GM21515 (cell line): ENCODE results near the gene ANKRD12.

Experiments
- ATAC-seq: cut with Tn5 transposase; IDR thresholded peaks from one replicate; pipeline ENCODE4 v1.9.1; 2021; ENCODE audit not compliant: unreplicated experiment

Gene ANKRD12

GRCh38 chr18:9181275-9181674 is 44.7 kb downstream of the ANKRD12 start:
- ATAC-seq, result no peak

DNA sequence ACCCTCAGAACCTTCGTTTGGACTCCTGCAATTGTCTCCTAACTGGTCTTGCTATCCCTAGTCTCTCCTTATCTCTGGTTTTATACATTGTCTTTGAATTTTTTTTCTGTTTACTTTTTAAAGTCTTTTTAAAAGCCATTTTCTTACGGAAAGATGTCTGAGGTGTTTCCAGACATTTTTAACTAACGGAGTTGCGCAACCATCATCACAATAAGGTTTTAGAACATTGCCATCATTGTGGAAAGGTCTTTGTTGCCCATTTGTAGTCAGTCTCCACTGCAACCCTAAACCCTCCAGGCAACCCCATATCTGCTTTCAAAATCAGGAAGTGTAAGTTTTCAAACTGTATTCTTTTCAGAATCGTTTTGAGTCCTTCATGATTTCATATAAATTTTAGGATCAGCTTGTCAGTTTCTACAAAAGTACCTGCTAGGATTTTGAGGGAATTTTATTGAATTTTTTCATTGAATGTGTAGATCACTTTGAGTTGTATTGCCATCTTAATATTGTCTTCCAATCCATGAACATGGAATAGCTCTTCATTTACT is 46.3 kb downstream of the ANKRD12 start:
- no peak for ATAC-seq

DNA sequence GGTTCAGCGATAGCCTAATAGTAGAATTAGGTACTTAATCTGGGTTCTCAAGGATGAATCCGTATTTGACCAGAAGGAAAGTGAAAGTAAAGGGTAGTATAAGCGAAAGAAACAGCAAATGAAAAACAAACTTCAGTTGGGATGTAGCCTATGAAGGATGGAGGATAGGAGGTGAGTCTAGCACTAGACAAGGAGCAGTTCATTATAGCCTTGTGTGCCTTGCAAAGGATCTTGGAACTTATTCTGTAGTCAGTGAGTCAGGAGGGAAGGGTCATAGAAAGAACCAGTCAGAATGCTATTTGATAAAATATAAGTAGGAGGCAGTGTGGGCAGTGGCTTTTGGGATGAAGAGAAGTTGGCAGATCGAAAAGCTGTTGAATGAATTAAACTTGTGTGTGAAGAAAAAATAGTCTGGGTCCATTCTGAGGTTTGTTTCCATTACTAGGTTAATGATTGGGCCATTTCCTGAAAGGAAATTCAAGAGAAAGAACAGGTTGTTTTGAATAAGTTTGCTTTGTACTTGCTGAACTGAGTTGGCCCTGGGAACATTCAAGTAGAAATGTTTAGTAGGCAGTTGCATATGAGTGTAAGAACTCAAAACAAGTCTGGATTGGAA is 48.5 kb downstream of the ANKRD12 start:
- no peak for ATAC-seq

DNA sequence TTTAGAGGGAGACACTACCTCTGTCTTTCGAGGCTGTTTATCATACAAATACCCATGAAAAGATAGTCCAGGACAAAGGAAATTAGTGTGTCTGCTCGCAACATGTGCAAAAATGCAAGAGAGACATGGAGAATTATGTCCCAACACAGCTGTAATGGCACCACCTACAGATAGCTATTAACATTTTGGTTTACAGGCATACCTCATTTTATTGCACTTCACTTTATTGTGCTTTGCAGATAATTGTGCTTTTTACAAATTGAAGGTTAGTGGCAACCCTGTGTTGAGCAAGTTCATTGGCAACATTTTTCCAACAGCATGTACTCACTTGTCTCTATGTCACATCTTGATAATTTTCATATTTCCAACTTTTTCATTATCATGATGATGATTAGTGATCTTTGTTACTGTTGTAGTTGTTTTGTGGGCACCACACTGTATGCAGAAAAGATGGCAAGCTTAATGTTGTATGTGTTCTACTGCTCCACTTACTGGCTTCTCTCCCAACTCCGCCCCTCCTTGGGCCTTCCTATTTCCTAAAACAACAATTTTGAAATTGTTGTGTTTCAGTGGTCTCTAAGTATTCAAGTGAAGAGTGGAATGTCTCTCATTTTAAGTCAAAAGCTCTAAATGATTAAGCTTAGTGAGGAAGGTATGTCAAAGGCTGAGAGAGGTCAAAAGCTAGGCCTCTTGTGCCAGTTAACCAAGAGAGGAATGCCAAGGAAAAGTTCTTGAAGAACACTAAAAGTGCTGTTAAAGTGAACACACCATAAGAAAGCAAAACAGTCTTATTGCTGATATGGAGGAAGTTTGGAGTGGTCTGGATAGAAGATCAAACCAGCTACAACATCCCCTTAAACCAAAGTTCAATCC is 52.0 kb downstream of the ANKRD12 start:
- ATAC-seq, result no peak

GRCh38 chr18:9189491-9189890 is 52.9 kb downstream of the ANKRD12 start:
- ATAC-seq, result no peak

DNA sequence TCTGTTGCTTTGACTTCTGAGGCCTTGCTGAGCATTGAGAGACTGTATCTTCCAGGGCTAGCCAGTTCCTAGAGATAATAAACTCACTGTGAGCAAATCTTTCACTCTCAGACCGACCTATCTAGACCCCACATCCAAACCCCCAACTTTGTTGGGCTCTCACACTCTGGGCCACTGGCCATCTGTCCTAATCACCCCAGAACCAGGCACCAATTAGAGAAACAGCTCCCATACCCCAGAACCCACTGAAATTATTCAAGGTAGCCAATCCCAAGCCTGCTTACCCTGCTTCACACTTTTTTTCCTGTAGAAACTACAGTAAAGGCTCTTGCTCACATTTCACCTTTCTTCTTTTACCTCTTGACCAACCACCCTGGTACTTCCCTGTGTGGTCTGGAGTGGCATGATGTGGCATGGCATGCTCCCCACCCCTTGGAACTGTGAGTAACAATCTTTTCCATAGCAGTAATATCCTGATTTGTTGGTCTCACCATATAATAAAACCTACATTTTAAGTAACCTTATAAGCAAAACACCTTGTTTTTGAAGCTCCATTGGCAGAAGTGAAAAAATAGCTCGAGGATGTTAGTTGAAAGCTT is 55.2 kb downstream of the ANKRD12 start:
- no peak for ATAC-seq

DNA sequence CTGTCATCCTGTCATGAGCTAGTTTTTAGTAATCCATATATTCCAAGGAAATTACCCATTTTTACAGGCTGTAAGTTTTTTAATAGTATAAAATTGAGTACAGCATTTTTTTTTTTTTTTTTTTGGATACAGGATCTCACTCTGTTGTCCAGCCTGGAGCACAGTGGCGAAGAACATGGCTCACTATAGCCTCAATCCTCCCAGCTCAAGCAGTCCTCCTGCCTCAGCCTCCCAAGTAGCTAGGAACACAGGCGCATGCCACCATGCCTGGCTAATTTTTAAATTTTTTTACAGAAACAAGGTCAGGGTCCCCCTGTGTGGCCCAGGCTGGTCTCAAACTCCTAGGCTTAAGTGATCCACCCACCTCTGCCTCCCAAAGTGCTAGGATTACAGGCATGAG is 56.5 kb downstream of the ANKRD12 start:
- no peak for ATAC-seq

DNA sequence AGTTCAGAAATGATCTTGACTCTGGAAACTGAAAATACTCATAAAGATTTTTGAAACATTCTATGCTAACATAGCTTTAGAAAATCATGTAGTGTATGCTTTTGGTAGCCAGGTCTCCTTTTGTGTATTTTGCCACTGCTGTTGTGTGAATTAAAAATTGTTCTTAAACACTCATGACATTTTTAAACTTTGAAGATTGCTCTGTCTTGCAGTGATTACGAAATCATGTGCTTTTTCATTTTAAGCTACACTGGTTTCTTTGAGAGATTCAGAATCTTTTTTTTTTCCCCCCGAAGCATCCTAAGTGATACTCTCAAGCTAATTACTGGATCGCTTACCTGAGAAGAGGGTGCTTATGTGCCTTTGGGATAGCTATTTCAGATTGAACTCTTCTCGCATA is 60.0 kb downstream of the ANKRD12 start:
- no peak for ATAC-seq

DNA sequence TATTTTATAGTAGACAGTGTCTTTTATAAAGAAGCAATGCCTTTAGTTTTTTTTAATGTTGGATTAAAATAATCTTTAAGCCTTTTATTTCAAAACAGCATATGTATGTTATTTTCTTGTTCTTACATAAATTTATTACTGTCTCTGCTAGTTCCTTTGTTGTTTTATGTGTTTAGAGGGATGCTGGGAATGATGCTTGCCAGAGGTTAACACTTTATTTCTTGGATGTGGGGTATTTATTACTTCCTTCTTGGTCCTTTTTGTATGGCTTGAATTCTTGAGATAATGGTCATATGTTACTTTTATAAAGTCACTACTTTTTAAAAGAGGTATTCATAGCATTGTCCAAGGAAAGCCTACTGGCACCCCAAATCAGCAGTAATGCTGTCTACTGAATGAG is 63.1 kb downstream of the ANKRD12 start:
- no peak for ATAC-seq

GRCh38 chr18:9201224-9201623 is 64.6 kb downstream of the ANKRD12 start:
- no peak for ATAC-seq

DNA sequence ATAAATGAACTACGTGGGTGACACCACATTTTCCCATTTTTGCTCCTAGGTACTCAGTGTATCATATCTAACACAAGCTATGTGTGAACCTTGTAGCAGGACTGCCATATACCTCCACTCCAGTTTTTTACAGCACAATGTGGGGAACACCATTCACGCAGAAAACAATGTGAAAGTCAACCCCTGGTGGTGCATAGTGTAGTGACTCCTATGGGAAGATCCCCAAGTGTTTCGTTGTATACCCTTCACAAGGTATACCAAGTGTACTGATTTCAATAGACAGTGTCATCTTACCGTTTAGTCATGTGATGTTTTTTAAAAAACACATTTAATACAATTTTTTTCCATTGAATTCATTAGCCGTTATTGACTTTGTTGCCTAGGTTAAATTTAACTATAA is 68.1 kb downstream of the ANKRD12 start:
- ATAC-seq, result no peak

- no peak for ATAC-seq
These were observed 69.8 kb downstream of the ANKRD12 start for GRCh38 chr18:9206421-9206820.

- no peak for ATAC-seq
These were observed 72.7 kb downstream of the ANKRD12 start for GRCh38 chr18:9209279-9209678.

DNA sequence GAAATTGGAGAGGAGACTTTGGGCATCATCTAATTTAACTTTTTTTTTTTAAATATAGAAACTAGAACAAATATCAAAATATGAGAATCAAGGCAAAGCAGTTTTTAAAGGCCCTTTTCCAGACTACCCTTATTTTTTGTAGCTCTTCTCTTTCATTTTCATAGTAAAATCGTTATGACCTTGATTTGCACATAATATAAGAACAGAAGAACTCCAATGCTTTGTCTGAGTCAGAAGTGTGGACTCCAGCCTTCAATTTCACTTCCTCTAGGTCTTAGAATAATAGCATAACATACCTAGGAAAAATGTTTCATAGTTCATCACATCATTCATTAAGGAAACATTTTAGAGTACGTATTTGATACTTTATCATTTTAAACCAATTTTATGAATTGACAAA is 74.4 kb downstream of the ANKRD12 start:
- no peak for ATAC-seq

GRCh38 chr18:9211955-9212354 is 75.4 kb downstream of the ANKRD12 start:
- ATAC-seq, result no peak

GRCh38 chr18:9215221-9215933 is 78.8 kb downstream of the ANKRD12 start:
- ATAC-seq, result no peak

DNA sequence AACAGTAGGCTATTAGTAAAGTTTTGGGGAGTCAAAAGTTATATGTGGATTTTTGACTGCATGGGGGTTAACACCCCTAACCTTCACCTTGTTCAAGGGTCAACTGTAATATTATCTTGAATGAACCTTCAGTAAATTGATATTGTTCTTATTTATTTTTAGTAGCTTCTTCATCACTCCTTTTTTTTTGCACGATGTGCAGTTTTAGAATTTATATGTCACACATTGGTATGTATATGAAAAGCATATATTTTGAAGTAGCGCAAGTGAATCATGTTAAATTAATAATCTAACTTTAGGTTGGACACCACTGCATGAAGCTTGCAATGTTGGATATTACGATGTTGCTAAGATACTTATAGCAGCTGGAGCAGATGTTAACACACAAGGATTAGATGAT is 79.9 kb downstream of the ANKRD12 start:
- no peak for ATAC-seq

GRCh38 chr18:9217743-9218451 is 81.3 kb downstream of the ANKRD12 start:
- ATAC-seq, result no peak

GRCh38 chr18:9221040-9221439 is 84.5 kb downstream of the ANKRD12 start:
- no peak for ATAC-seq

GRCh38 chr18:9221661-9222060 is 85.1 kb downstream of the ANKRD12 start:
- ATAC-seq, result no peak

GRCh38 chr18:9223356-9223755 is 86.8 kb downstream of the ANKRD12 start:
- no peak for ATAC-seq
